CD4-positive, alpha-beta T cell treated with Interleukin-21 for 1 hour (primary cell): Measurements from ENCODE around the gene PEG3.

ENCODE experiments used
- DNase-seq: peaks from one replicate; pipeline ENCODE4 v3.0.0-alpha.2; 2020

PEG3 gene

DNA sequence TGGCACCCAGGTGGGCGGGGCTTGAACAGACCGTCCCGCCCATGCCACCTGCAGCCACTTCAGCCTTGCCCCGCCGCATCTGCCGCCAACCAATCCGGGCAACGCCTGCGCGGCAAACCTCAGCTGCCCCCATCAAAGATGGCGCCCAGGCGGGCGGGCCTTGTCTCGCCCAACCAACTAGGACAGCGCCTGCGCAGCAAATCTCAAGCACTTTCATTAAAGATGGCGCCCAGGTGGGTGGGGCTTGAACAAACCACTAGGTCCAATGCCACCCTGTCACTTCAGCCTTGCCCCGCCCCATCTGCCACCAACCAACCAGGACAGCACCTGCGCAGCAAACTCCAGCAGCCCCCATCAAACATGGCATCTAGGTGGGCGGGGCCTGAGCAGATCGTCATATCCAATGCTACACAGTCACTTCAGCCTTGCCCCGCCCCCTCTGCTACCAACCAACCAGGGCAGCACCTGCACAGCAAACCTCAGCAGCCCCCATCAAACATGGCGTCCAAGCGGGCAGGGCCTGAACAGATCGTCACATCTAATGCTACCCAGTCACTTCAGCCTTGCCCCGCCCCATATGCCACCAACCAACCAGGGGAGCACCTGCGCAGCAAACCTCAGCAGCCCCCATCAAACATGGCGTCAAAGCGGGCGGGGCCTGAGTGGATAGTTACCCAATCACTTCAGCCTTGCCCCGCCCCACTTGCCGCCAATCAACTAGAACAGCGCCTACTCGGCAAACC, 1.4 kb downstream of the PEG3 start:
- DNase-seq: peak; percentile 37

DNA sequence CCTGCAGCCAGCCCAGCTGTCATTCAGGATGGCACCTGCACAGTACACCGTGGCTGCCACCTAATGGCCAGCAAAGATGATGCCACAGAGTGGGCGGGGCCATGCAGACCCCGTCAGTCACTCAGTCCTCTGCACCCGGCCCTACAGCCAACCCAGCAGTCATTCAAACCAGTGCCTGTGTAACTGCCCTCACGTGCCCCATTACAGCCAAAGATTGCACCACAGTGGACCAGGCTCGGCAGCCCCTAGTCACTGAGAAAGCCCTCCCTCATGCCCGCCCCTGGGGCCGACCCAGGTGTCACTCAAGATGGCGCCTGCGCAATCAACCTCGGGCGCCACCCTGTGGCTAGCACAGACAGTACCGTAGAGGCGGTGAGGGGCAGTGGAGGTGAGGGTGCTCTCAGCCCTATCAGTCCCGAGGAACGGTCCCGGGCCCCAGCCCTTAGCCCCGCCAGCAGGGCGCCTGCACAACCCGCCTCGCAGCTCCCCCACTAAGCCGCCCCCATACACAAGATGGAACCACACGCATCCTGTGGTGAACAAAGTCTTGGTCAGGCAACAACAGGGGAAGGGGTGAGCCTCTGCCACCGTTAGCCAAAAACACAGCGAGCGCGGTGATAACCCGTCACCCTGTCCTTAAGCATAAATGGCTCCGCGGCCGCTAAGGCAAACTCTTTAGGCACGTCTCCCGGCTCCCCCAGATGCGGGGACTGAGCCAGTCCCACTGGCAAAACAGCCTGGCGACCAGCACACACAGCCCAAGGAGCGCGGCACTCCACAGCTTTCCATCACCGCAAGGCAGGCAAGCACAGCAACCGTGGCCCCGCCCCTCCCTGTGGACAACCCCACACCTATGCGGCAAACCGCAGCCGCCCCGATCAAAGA, 2.3 kb downstream of the PEG3 start:
- DNase-seq: peak; percentile 4

- peak; percentile 0 for DNase-seq
Measured at GRCh38 chr19:56837492-56838023, 3.0 kb downstream of the PEG3 start.

GRCh38 chr19:56837004-56837403, 3.5 kb downstream of the PEG3 start:
- DNase-seq: no peak

- no peak for DNase-seq
Measured at GRCh38 chr19:56836059-56836458, 4.5 kb downstream of the PEG3 start.

DNA sequence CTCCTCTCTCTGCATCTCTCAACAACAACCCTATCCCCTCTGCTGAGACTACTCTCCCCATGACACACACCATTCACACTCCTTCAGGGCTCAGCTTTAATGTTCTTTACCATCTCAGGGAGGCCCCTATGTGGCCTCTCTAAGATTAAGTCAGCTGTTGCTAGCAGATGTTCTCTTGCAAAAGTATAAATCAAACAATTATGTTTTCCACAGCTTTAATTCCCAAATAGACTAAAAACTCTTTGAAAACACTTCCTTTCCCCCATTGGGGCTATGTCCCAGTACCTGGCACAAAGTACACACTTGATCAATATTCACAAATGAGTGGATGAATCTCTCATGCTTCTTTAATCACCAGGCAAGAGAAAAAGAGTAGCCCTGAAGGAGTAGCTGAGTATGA, 5.1 kb downstream of the PEG3 start:
- no peak for DNase-seq

GRCh38 chr19:56834564-56835375, 5.8 kb downstream of the PEG3 start:
- DNase-seq: no peak

GRCh38 chr19:56832352-56832928, 8.1 kb downstream of the PEG3 start:
- no peak for DNase-seq

GRCh38 chr19:56831255-56831654, 9.3 kb downstream of the PEG3 start:
- no peak for DNase-seq

GRCh38 chr19:56829596-56829995, 10.9 kb downstream of the PEG3 start:
- no peak for DNase-seq

GRCh38 chr19:56827708-56828107, 12.8 kb downstream of the PEG3 start:
- no peak for DNase-seq

GRCh38 chr19:56823956-56824355, 16.6 kb downstream of the PEG3 start:
- no peak for DNase-seq

GRCh38 chr19:56823417-56823816, 17.1 kb downstream of the PEG3 start:
- no peak for DNase-seq

DNA sequence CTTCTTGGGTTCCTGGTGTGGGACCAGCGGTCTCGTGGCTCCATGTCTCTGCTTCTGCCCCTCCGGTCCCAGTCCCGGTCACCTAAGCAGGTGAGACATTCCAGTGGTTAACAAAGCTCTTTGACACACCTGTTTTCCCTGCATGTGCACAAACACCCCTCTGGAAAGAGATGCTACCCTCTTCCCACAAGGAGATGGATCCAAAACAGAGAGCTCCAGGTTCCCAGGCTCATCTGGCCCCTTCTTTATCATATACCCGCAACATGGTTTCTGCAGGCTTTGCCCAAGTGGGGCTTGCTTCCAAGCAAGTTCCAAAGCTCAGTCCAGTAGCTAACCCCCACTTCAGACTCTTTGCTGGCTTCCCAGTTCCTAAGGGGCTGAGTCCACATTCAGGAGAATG, 17.8 kb downstream of the PEG3 start:
- DNase-seq: no peak

DNA sequence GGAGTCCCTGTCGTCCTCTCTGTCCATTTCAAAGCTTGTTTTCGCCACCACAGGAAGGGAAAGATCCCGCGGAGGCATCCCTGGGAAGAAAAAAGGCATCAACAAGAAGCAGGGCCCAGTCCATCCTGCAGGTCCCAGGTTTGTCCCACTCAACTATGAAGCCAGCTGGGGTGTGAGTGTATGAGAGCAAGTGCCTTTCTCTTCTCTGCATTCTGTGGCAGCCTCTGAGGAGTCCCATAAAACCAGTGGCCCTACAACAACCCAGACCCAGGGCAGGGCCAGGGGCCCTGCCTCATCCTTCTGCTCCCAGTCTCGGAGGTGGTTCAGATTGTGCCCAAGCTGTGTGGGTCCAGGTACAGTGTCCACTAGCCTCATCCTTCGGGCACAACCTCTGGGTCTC, 18.9 kb downstream of the PEG3 start:
- DNase-seq: no peak

DNA sequence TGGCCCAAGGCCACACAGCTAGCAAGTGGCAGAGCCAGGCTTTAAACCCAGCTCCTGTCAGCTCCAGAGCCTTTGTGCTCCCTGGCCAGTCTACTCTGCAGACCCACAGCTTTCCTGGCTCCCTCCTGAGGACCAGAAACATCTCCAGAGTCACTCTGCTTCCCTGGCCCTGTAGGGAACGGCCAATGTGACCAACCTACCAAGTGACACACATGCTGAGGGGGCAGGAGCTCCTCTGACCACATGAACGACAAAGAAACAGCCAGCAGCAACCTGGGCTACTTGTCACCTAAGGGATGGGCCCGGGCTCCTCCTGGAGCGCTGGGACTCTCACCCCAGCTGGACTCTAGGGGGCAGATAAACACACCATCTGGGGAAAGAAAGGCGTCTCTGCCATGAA, 19.3 kb downstream of the PEG3 start:
- no peak for DNase-seq

- DNase-seq: no peak
Measured at GRCh38 chr19:56819166-56819565, 21.4 kb downstream of the PEG3 start.

DNA sequence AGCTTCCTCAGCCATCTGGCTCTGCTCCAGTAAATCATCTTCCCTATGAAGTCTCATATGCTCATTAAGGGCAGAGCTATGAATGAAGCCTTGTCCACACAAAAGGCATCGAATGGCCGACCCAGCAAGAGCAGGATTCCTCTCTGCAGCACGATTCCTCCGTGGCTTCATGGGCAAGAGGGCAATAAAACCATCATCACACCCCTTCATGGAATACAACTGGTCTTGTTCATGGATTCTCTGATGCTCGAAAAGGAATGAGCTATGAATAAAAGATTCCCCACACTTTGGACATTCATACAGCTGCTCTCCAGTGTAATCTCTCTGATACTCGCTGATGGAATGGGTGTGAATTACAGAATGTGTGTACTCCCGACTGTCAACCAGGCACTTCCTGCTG, 25.9 kb downstream of the PEG3 start:
- DNase-seq: no peak

GRCh38 chr19:56813531-56813930, 27.0 kb downstream of the PEG3 start:
- DNase-seq: no peak

- no peak for DNase-seq
Measured at GRCh38 chr19:56811480-56811879, 29.0 kb downstream of the PEG3 start.

GRCh38 chr19:56810260-56810659, 30.3 kb downstream of the PEG3 start:
- DNase-seq: no peak

GRCh38 chr19:56808717-56809392, 31.7 kb downstream of the PEG3 start:
- DNase-seq: no peak
